Fibroblast of lung (primary cell): Measurements from ENCODE around the gene SF3A2. TPM values are rescaled to one million over a fixed set of nuclear protein-coding genes. Genes with fewer than 3 reads are reported as not detected.
A peak's percentile ranks its signal among the peaks of the same experiment; 100 is the strongest.

Experiments used
- DNase-seq, 2 donors: peaks; one replicate each; pipeline versions ENCODE4 v3.0.0 to v3.0.0-alpha.2; 2010; ENCODE audit warnings: low read depth in 2 of 2
- H2AFZ ChIP-seq: 2 replicates; pipeline ENCODE4 v1.5.1; 2012; ENCODE audit warnings: low read length, control low read depth, inconsistent platforms
- H3K27ac ChIP-seq: 2 replicates; pipeline ENCODE4 v1.5.1; 2011; ENCODE audit warnings: low read length, control low read depth; ENCODE audit not compliant: insufficient read depth
- H3K27me3 ChIP-seq: 2 replicates; pipeline ENCODE4 v1.5.1; 2011; ENCODE audit warnings: mild to moderate bottlenecking, low read length; ENCODE audit not compliant: control insufficient read depth, insufficient read depth
- H3K36me3 ChIP-seq: 2 replicates; pipeline ENCODE4 v1.5.1; 2011; ENCODE audit warnings: low read length; ENCODE audit not compliant: control insufficient read depth, insufficient read depth
- H3K4me1 ChIP-seq: 2 replicates; pipeline ENCODE4 v1.5.1; 2011; ENCODE audit warnings: low read length; ENCODE audit not compliant: control insufficient read depth, insufficient read depth; ENCODE audit errors: extremely low read depth
- H3K4me2 ChIP-seq: 2 replicates; pipeline ENCODE4 v1.5.1; 2011; ENCODE audit warnings: low read length, control low read depth; ENCODE audit not compliant: insufficient read depth; ENCODE audit errors: extremely low read depth
- H3K4me3 ChIP-seq, 4 experiments: fragments of 200-600 bp in 1 of 4; sonication (generic) in 1 of 4; replicated peaks in 1 of 4; 2 replicates each; pipeline ENCODE4 v1.5.1; 2011 to 2016; ENCODE audit warnings: low read length in 4 of 4, low read depth in 3 of 4, mild to moderate bottlenecking in 3 of 4, control low read depth in 2 of 4, inconsistent platforms in 1 of 4, mixed read lengths in 1 of 4; ENCODE audit not compliant: insufficient read depth in 1 of 4; ENCODE audit errors: control extremely low read depth in 1 of 4
- H3K79me2 ChIP-seq: 2 replicates; pipeline ENCODE4 v1.5.1; 2012; ENCODE audit warnings: mild to moderate bottlenecking, low read length, inconsistent platforms; ENCODE audit not compliant: control insufficient read depth, insufficient read depth
- H3K9ac ChIP-seq: 2 replicates; pipeline ENCODE4 v1.5.1; 2011; ENCODE audit warnings: mild to moderate bottlenecking, low read length, control low read depth; ENCODE audit not compliant: insufficient read depth
- H3K9me3 ChIP-seq: 2 replicates; pipeline ENCODE4 v1.5.1; 2012; ENCODE audit warnings: low read depth, low read length; ENCODE audit not compliant: control insufficient read depth, insufficient read depth
- H4K20me1 ChIP-seq: 2 replicates; pipeline ENCODE4 v1.5.1; 2011; ENCODE audit warnings: low read length; ENCODE audit not compliant: control insufficient read depth, insufficient read depth; ENCODE audit errors: extremely low read depth
- CTCF ChIP-seq, 2 donors: IDR thresholded peaks in 1 of 2; conservative IDR thresholded peaks in 1 of 2; 1 replicate in 1 of 2; 2 replicates in 1 of 2; pipeline ENCODE4 v1.5.1; 2011 to 2012; ENCODE audit warnings: low read length in 2 of 2, control low read depth in 1 of 2, inconsistent platforms in 1 of 2, low read depth in 1 of 2, mild to moderate bottlenecking in 1 of 2
- EZH2 ChIP-seq: IDR thresholded peaks from 2 replicates; pipeline ENCODE4 v1.5.1; 2012; ENCODE audit warnings: low read length, control low read depth, mild to moderate bottlenecking; ENCODE audit errors: missing control alignments
- polyA plus RNA-seq, 2 donors: library from polyadenylated mRNA; depleted of rRNA in 1 of 2; stranded (reverse) in 1 of 2; unstranded in 1 of 2; fragments of >200 nt; gene quantifications; 2 replicates each; pipeline ENCODE4 v1.2.1, GENCODE V29; 2011 to 2012; ENCODE audit warnings: missing spikeins in 1 of 2
- total RNA-seq: library from RNA; depleted of rRNA; stranded (reverse); fragments of >200 nt; gene quantifications from 2 replicates; pipeline ENCODE4 v1.2.1, GENCODE V29; 2014

Gene SF3A2
- total and polyA plus RNA-seq, 2 donors (not counting 1 experiment from before 2014, with no cell fraction given), result 11.1 to 31.5 TPM

- Histone ChIP-seq H3K36me3 (peaks cover 43% of the 10 kb centered on the region), H3K27me3 (no peaks in the 10 kb centered on the region), H3K9me3 (no peaks in the 10 kb centered on the region), H3K4me3 (no peak overlapping the region), H3K4me1 (no peaks in the 10 kb centered on the region), H3K79me2 (peaks cover 4% of the 10 kb centered on the region), H3K4me2 (no peak overlapping the region), H3K9ac (no peak overlapping the region), H3K27ac (no peak overlapping the region), H4K20me1 (no peaks in the 10 kb centered on the region), H2AFZ (no peak overlapping the region)
- TF ChIP-seq EZH2 (no peak), CTCF (conservative IDR thresholded peaks at IDR 0.05 in 1 of 2, IDR thresholded peaks at IDR 0.05 in 1 of 2; ENCODE audit: low read depth in 1 of 2, low read length in 2 of 2) (no peak)
- peak in 1 of 2 donors; percentile 84 for DNase-seq
These were observed 15.3 kb upstream of the SF3A2 start for GRCh38 chr19:2221250-2221831.

GRCh38 chr19:2221918-2222317 is 14.7 kb upstream of the SF3A2 start:
- no peak for TF ChIP-seq EZH2
- TF ChIP-seq CTCF (conservative IDR thresholded peaks at IDR 0.05 in 1 of 2, IDR thresholded peaks at IDR 0.05 in 1 of 2; ENCODE audit: low read depth in 1 of 2, low read length in 2 of 2), result peak; percentile 13 to 20
- H3K9ac ChIP-seq, result no peak overlapping the region
- no peak for DNase-seq
- peaks cover 44% of the 10 kb centered on the region for H3K36me3 ChIP-seq
- H3K4me3 ChIP-seq, result no peak overlapping the region
- H2AFZ ChIP-seq, result no peak overlapping the region
- H4K20me1 ChIP-seq, result no peaks in the 10 kb centered on the region
- no peaks in the 10 kb centered on the region for H3K27me3 ChIP-seq
- no peak overlapping the region for H3K27ac ChIP-seq
- no peaks in the 10 kb centered on the region for H3K4me1 ChIP-seq
- H3K4me2 ChIP-seq, result no peak overlapping the region
- H3K79me2 ChIP-seq, result peaks cover 4% of the 10 kb centered on the region
- H3K9me3 ChIP-seq, result no peaks in the 10 kb centered on the region

- Histone ChIP-seq H3K4me3 (no peak overlapping the region), H3K36me3 (peaks cover 37% of the 10 kb centered on the region), H3K79me2 (peaks cover 4% of the 10 kb centered on the region), H2AFZ (no peak overlapping the region), H3K27ac (no peak overlapping the region), H4K20me1 (no peaks in the 10 kb centered on the region), H3K9me3 (no peaks in the 10 kb centered on the region), H3K4me1 (no peaks in the 10 kb centered on the region), H3K27me3 (no peaks in the 10 kb centered on the region), H3K9ac (no peak overlapping the region), H3K4me2 (no peak overlapping the region)
- no peak for TF ChIP-seq EZH2
- TF ChIP-seq CTCF (conservative IDR thresholded peaks at IDR 0.05 in 1 of 2, IDR thresholded peaks at IDR 0.05 in 1 of 2; ENCODE audit: low read depth in 1 of 2, low read length in 2 of 2), result no peak
- DNase-seq, result no peak
These were observed 13.2 kb upstream of the SF3A2 start for GRCh38 chr19:2223391-2223790.
